ENCODE data around the gene RAB13. TPM values are rescaled to one million over a fixed set of nuclear protein-coding genes. Genes with fewer than 3 reads are reported as not detected.

Gene RAB13
- total and polyA plus RNA-seq, 2 donors (not counting 3 experiments of a cell fraction or from before 2014, with no cell fraction given): 76.0 to 124 TPM

DNA sequence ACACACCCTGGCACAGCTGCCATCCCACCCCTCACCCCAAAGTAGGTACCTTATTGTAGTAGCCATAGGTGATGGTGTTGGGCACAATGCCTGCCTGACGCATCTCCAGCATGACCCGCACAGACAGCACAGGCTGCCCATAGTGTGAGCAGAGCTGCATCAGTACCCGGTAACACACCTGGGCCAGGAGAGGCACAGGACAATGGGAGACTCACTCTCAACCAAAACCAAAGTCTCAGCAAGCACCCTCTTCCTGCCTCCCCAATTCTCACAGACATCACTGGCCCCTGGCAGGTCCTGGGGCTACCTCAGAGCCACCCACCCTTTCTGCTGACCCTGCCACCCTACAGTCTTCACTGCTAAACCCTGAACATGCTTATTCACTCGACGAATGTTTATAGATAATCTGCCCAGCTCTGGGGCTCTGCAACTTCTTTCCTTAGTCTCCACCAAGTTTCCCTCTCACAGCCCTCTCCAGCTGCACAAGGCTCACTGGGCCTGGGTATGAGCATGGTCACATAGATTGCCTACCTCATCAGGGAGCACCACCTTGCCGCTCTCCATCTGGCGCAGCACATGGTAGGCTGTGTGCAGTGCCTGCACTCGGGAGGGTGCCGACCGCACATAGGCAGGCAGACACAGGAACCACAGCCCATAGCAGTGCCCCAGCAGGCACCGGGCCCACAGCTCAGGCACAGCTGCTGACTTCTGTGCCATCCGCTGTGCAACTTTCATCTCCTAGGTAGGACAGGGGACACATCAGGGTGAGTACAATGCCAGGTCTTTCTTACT lies 49.9 kb downstream of the RAB13 start:
- POLR2A ChIA-PET: no interaction called here
- H3K9me3 ChIP-seq (replicated peaks; ENCODE audit: control insufficient read depth, insufficient read depth, low read length): no peaks in the 10 kb centered on the region
- peaks cover 5 to 62% of the 10 kb centered on the region in 2 experiments for H3K36me3 ChIP-seq (ENCODE audit: control insufficient read depth in 2 of 2, extremely low read depth in 1 of 2, insufficient read depth in 2 of 2, low read length in 2 of 2)
- H3K27me3 ChIP-seq (ENCODE audit: control insufficient read depth in 2 of 2, insufficient read depth in 2 of 2, low read length in 2 of 2): no peaks in the 10 kb centered on the region
- TF ChIP-seq, protein P1, sequence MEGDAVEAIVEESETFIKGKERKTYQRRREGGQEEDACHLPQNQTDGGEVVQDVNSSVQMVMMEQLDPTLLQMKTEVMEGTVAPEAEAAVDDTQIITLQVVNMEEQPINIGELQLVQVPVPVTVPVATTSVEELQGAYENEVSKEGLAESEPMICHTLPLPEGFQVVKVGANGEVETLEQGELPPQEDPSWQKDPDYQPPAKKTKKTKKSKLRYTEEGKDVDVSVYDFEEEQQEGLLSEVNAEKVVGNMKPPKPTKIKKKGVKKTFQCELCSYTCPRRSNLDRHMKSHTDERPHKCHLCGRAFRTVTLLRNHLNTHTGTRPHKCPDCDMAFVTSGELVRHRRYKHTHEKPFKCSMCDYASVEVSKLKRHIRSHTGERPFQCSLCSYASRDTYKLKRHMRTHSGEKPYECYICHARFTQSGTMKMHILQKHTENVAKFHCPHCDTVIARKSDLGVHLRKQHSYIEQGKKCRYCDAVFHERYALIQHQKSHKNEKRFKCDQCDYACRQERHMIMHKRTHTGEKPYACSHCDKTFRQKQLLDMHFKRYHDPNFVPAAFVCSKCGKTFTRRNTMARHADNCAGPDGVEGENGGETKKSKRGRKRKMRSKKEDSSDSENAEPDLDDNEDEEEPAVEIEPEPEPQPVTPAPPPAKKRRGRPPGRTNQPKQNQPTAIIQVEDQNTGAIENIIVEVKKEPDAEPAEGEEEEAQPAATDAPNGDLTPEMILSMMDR (IDR thresholded peaks at IDR 0.05; ENCODE audit: extremely low read depth in 1 of 2, insufficient read depth in 1 of 2, low read depth in 1 of 2, low read length in 2 of 2): no peak
- TF ChIP-seq, protein P2, sequence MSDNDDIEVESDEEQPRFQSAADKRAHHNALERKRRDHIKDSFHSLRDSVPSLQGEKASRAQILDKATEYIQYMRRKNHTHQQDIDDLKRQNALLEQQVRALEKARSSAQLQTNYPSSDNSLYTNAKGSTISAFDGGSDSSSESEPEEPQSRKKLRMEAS (IDR thresholded peaks at IDR 0.05; ENCODE audit: insufficient read depth, insufficient read length): no peak
- TF ChIP-seq POLR2A (IDR thresholded peaks at IDR 0.05; ENCODE audit: low read depth, low read length) (no peak), POLR2AphosphoS5 (IDR thresholded peaks at IDR 0.05; ENCODE audit: insufficient read depth, low read depth, low read length) (no peak), EZH2 (IDR thresholded peaks at IDR 0.05; ENCODE audit: borderline replicate concordance, low read depth, low read length, severe bottlenecking) (no peak)
- FAIRE-seq (no peak), DNase-seq (ENCODE audit: low read depth, low spot score) (no peak)
- no peaks in the 10 kb centered on the region for H3K4me1 ChIP-seq (ENCODE audit: control insufficient read depth, extremely low read depth, insufficient read depth, low read length)
- no peak overlapping the region for H3K4me3 ChIP-seq (replicated peaks in 1 of 3; ENCODE audit: insufficient read depth in 1 of 3, low read depth in 1 of 3, low read length in 3 of 3)
- H3K9ac ChIP-seq (replicated peaks; ENCODE audit: extremely low read depth, insufficient read depth, low read length): no peak overlapping the region
- H3K4me2 ChIP-seq (ENCODE audit: insufficient read depth, low read length): no peak overlapping the region
- no TSS peak for BruUV-seq (replicated peaks)
- no peak overlapping the region for H3K27ac ChIP-seq (ENCODE audit: insufficient read depth, low read depth, low read length)
- intact Hi-C loops (cut with micrococcal nuclease) (no loop called here), dilution Hi-C loops (cut with MboI; ENCODE audit: extremely low pct_ligation_motif_present, low sequenced_read_pairs) (no loop called here)
- no peaks in the 10 kb centered on the region for H3K79me2 ChIP-seq (ENCODE audit: control insufficient read depth, insufficient read depth, low read length)
- no peak overlapping the region for H2AFZ ChIP-seq (ENCODE audit: low read depth, low read length)
- no peaks in the 10 kb centered on the region for H4K20me1 ChIP-seq (replicated peaks; ENCODE audit: control insufficient read depth, extremely low read depth, insufficient read depth, low read length)
- H3K9me1 ChIP-seq (replicated peaks; ENCODE audit: control insufficient read depth, extremely low read depth, insufficient read depth, low read length): no peaks in the 10 kb centered on the region
- CTCF ChIA-PET: no interaction called here
